ENCODE results near the gene FOXJ3. TPM values are rescaled to one million over a fixed set of nuclear protein-coding genes. Genes with fewer than 3 reads are reported as not detected.

The FOXJ3 gene
- total RNA-seq, 1 experiment from 2014 or later, result 51.1 TPM

DNA sequence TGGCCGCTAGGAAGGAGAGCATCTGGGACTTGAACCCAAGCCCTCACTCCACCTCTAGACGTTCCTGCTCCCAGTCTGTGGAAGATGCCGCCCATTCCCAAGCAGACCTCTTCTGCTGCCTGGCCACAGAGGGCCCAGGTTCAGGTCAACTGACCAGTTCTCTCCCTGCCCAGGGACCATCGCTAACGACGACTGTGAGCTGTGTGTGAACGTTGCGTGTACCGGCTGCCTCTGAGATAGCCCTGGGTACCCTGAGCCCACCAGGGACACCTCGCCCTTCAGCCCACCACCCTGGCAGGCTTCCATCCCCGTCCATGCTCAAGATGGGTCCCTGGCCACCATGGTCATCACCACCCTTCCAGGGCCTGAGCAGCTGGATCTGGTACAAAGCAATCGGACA is 179.7 kb downstream of the FOXJ3 start:
- intact Hi-C loops (cut with micrococcal nuclease), result no loop called here
- Histone ChIP-seq H3K4me1 (ENCODE audit: control insufficient read depth in 1 of 2, insufficient read depth in 2 of 2, low read length in 2 of 2) (no peaks in the 10 kb centered on the region), H3K27ac (ENCODE audit: low read depth, low read length) (no peak overlapping the region), H3K79me2 (ENCODE audit: insufficient read depth, low read length) (no peaks in the 10 kb centered on the region), H3K9ac (ENCODE audit: low read length) (no peak overlapping the region), H3K9me3 (ENCODE audit: control insufficient read depth in 1 of 2, insufficient read depth in 1 of 2, low read depth in 1 of 2, low read length in 2 of 2) (no peaks in the 10 kb centered on the region), H3K9me2 (ENCODE audit: insufficient read depth) (no peaks in the 10 kb centered on the region), H3K4me3 (replicated peaks in 1 of 2; ENCODE audit: low read depth in 1 of 2, low read length in 2 of 2) (no peak overlapping the region), H2AFZ (ENCODE audit: low read depth, low read length, poor library complexity, severe bottlenecking) (no peak overlapping the region), H3K27me3 (ENCODE audit: insufficient read depth, low read length) (no peaks in the 10 kb centered on the region), H4K20me1 (ENCODE audit: insufficient read depth) (no peaks in the 10 kb centered on the region), H3K36me3 (ENCODE audit: control insufficient read depth in 1 of 2, insufficient read depth in 2 of 2, low read length in 2 of 2) (no peaks in the 10 kb centered on the region), H3K4me2 (ENCODE audit: low read length) (no peak overlapping the region)
- ATAC-seq, result no peak
- DNase-seq (ENCODE audit: low read depth, low spot score), result no peak
- POLR2A ChIA-PET, result no interaction called here
- no TSS peak for BruUV-seq (replicated peaks)
- RAD21 ChIA-PET (ENCODE audit: low non-redundant PET in 1 of 2, low total read pairs in 2 of 2, uncharacterized antibody in 2 of 2, unreplicated experiment in 2 of 2), result no interaction called here
- CTCF ChIA-PET, result no interaction called here
- TF ChIP-seq POLR2AphosphoS5 (IDR thresholded peaks at IDR 0.05; ENCODE audit: low read depth, low read length) (no peak), YY1 (IDR thresholded peaks at IDR 0.05; ENCODE audit: extremely low read depth, insufficient replicate concordance, low read depth, low read length) (no peak), ZBTB33 (IDR thresholded peaks at IDR 0.05; ENCODE audit: extremely low read depth, insufficient replicate concordance, low read length) (no peak), EZH2phosphoT487 (IDR thresholded peaks at IDR 0.05; ENCODE audit: borderline replicate concordance) (no peak), ZNF274 (IDR thresholded peaks at IDR 0.05; ENCODE audit: low read depth, low read length) (no peak)
- TF ChIP-seq, protein P1, sequence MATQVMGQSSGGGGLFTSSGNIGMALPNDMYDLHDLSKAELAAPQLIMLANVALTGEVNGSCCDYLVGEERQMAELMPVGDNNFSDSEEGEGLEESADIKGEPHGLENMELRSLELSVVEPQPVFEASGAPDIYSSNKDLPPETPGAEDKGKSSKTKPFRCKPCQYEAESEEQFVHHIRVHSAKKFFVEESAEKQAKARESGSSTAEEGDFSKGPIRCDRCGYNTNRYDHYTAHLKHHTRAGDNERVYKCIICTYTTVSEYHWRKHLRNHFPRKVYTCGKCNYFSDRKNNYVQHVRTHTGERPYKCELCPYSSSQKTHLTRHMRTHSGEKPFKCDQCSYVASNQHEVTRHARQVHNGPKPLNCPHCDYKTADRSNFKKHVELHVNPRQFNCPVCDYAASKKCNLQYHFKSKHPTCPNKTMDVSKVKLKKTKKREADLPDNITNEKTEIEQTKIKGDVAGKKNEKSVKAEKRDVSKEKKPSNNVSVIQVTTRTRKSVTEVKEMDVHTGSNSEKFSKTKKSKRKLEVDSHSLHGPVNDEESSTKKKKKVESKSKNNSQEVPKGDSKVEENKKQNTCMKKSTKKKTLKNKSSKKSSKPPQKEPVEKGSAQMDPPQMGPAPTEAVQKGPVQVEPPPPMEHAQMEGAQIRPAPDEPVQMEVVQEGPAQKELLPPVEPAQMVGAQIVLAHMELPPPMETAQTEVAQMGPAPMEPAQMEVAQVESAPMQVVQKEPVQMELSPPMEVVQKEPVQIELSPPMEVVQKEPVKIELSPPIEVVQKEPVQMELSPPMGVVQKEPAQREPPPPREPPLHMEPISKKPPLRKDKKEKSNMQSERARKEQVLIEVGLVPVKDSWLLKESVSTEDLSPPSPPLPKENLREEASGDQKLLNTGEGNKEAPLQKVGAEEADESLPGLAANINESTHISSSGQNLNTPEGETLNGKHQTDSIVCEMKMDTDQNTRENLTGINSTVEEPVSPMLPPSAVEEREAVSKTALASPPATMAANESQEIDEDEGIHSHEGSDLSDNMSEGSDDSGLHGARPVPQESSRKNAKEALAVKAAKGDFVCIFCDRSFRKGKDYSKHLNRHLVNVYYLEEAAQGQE (IDR thresholded peaks at IDR 0.05; ENCODE audit: low read depth), result no peak
- TF ChIP-seq, protein P2, sequence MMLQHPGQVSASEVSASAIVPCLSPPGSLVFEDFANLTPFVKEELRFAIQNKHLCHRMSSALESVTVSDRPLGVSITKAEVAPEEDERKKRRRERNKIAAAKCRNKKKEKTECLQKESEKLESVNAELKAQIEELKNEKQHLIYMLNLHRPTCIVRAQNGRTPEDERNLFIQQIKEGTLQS (IDR thresholded peaks at IDR 0.05), result no peak
